Left lung (tissue), 14 donors: ENCODE data around the gene TXNL1. TPM values are rescaled to one million over a fixed set of nuclear protein-coding genes. Genes with fewer than 3 reads are reported as not detected.

Source experiments
- ATAC-seq: fragments of 200-7000 bp; cut with Tn5 transposase; one replicate; pipeline ENCODE4 v1.9.1; 2020; ENCODE audit warnings: moderate library complexity
- DNase-seq, 4 donors: peaks; one replicate each; pipeline ENCODE4 v3.0.0-alpha.2; 2013 to 2020
- H3K27ac ChIP-seq, 2 donors: fragments of 200-600 bp; sonication (generic) in 1 of 2; one replicate each; pipeline versions ENCODE4 v1.5.0 to v1.8.0; 2020 to 2021
- H3K27me3 ChIP-seq, 2 donors: fragments of 200-600 bp; sonication (generic) in 1 of 2; one replicate each; pipeline versions ENCODE4 v1.5.0 to v1.8.0; 2020 to 2021
- H3K36me3 ChIP-seq, 2 donors: fragments of 200-600 bp; sonication (generic) in 1 of 2; one replicate each; pipeline versions ENCODE4 v1.5.0 to v1.8.0; 2020 to 2021
- H3K4me1 ChIP-seq, 2 donors: fragments of 200-600 bp; one replicate each; pipeline ENCODE4 v1.8.0; 2021
- H3K4me3 ChIP-seq, 2 donors: fragments of 200-600 bp; sonication (generic) in 1 of 2; one replicate each; pipeline versions ENCODE4 v1.5.0 to v1.8.0; 2020 to 2021; ENCODE audit warnings: mild to moderate bottlenecking in 1 of 2
- H3K9me3 ChIP-seq, 2 donors: fragments of 200-600 bp; sonication (generic) in 1 of 2; one replicate each; pipeline versions ENCODE4 v1.5.0 to v1.8.0; 2020 to 2021
- intact Hi-C, 2 donors: fragments of 100-400 bp; cut with DNase I; formaldehyde crosslinking; loops; one replicate each; pipeline versions ENCODE4 v1.11.2 to v1.14.2; 2022
- long read RNA-seq, 12 donors: library from polyadenylated mRNA in 2 of 12; unstranded in 2 of 12; transcript quantifications; one replicate each; pipeline ENCODE4 v2.0.0 and lab custom pipeline, GENCODE V29; 2019 to 2026
- polyA plus RNA-seq, 6 donors: library from polyadenylated mRNA; unstranded; fragments of 120-200 nt; gene quantifications; one replicate each; pipeline ENCODE4 v1.2.1, GENCODE V29; 2013; ENCODE audit not compliant: insufficient read length in 6 of 6
- total RNA-seq, 2 donors: library from RNA; stranded (reverse); fragmentation: NEBNext Ultra II Directional; extraction: Animal tissue kit (Norgen Biotek cat#: 25700); gene quantifications; one replicate each; pipeline ENCODE4 v1.2.1, GENCODE V29; 2021
- TF ChIP-seq, protein P1 (sequence below), 2 donors: fragments of 200-600 bp; sonication (generic) in 1 of 2; IDR thresholded peaks; one replicate each; pipeline versions ENCODE4 v1.5.0 to v1.8.0; 2021; ENCODE audit warnings: antibody characterized with exemption in 2 of 2
- donor health status: DM: no; HTN: yes; CAD: no.
- donor health status: DM: no; HTN: no; CAD: no.

The TXNL1 gene
- total RNA-seq: 10 to 100 TPM; 54.3 to 62.0 TPM
- polyA plus RNA-seq: 100 to 1,000 TPM; 101 to 120 (median 108) TPM
- long read RNA-seq, donor 1, full-length matches to known transcripts: 62 of 129 reads
- long read RNA-seq, donor 1, partial matches to known transcripts: 67 of 129 reads
- long read RNA-seq, donor 1, other reads (novel, unspliced or antisense): 0 of 129 reads
- long read RNA-seq, donor 2, full-length matches to known transcripts: 42 of 121 reads
- long read RNA-seq, donor 2, partial matches to known transcripts: 74 of 121 reads
- long read RNA-seq, donor 2, other reads (novel, unspliced or antisense): 5 of 121 reads
- long read RNA-seq, donor 3, full-length matches to known transcripts: 48 of 73 reads
- long read RNA-seq, donor 3, partial matches to known transcripts: 25 of 73 reads
- long read RNA-seq, donor 3, other reads (novel, unspliced or antisense): 0 of 73 reads
- long read RNA-seq, donor 4, full-length matches to known transcripts: 56 of 65 reads
- long read RNA-seq, donor 4, partial matches to known transcripts: 4 of 65 reads
- long read RNA-seq, donor 4, other reads (novel, unspliced or antisense): 5 of 65 reads
- long read RNA-seq, donor 5, full-length matches to known transcripts: 34 of 43 reads
- long read RNA-seq, donor 5, partial matches to known transcripts: 9 of 43 reads
- long read RNA-seq, donor 5, other reads (novel, unspliced or antisense): 0 of 43 reads
- long read RNA-seq, donor 6, full-length matches to known transcripts: 48 of 63 reads
- long read RNA-seq, donor 6, partial matches to known transcripts: 15 of 63 reads
- long read RNA-seq, donor 6, other reads (novel, unspliced or antisense): 0 of 63 reads
- long read RNA-seq, donor 7, full-length matches to known transcripts: 24 of 30 reads
- long read RNA-seq, donor 7, partial matches to known transcripts: 6 of 30 reads
- long read RNA-seq, donor 7, other reads (novel, unspliced or antisense): 0 of 30 reads
- long read RNA-seq, donor 8, full-length matches to known transcripts: 44 of 50 reads
- long read RNA-seq, donor 8, partial matches to known transcripts: 6 of 50 reads
- long read RNA-seq, donor 8, other reads (novel, unspliced or antisense): 0 of 50 reads
- long read RNA-seq, donor 9: 0 reads
- long read RNA-seq, donor 10, full-length matches to known transcripts: 111 of 119 reads
- long read RNA-seq, donor 10, partial matches to known transcripts: 4 of 119 reads
- long read RNA-seq, donor 10, other reads (novel, unspliced or antisense): 4 of 119 reads
- long read RNA-seq, donor 11: 0 reads
- long read RNA-seq, donor 12, full-length matches to known transcripts: 37 of 45 reads
- long read RNA-seq, donor 12, partial matches to known transcripts: 8 of 45 reads
- long read RNA-seq, donor 12, other reads (novel, unspliced or antisense): 0 of 45 reads

GRCh38 chr18:56638232-56639103 lies at the start of gene TXNL1:
TXNL1 (minus strand) TSS chr18:56638592; CDS start chr18:56638440, 152 bp downstream.
- peak within 1 kb of the TSS; percentile 71 to 94 for H3K4me3 ChIP-seq
- DNase-seq: peak; percentile 99 to 100 (median 100)
- H3K4me1 ChIP-seq: peaks cover 12 to 38% of the 10 kb centered on the region in 2 donors
- H3K27ac ChIP-seq: peak within 1 kb of the TSS; percentile 94 to 98
- peaks cover 0 to 4% of the 10 kb centered on the region in 2 donors for H3K36me3 ChIP-seq
- ATAC-seq: peak; percentile 97
- intact Hi-C loops: no loop called here
- H3K9me3 ChIP-seq: no peaks in the 10 kb centered on the region
- no peaks in the 10 kb centered on the region for H3K27me3 ChIP-seq
- TF ChIP-seq, protein P1, sequence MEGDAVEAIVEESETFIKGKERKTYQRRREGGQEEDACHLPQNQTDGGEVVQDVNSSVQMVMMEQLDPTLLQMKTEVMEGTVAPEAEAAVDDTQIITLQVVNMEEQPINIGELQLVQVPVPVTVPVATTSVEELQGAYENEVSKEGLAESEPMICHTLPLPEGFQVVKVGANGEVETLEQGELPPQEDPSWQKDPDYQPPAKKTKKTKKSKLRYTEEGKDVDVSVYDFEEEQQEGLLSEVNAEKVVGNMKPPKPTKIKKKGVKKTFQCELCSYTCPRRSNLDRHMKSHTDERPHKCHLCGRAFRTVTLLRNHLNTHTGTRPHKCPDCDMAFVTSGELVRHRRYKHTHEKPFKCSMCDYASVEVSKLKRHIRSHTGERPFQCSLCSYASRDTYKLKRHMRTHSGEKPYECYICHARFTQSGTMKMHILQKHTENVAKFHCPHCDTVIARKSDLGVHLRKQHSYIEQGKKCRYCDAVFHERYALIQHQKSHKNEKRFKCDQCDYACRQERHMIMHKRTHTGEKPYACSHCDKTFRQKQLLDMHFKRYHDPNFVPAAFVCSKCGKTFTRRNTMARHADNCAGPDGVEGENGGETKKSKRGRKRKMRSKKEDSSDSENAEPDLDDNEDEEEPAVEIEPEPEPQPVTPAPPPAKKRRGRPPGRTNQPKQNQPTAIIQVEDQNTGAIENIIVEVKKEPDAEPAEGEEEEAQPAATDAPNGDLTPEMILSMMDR (IDR thresholded peaks at IDR 0.05): no peak

- H3K36me3 ChIP-seq: peaks cover 0 to 35% of the 10 kb centered on the region in 2 donors
- intact Hi-C loops: no loop called here
- no peak overlapping the region for H3K27ac ChIP-seq
- no peaks in the 10 kb centered on the region for H3K4me1 ChIP-seq
- DNase-seq (no peak), ATAC-seq (no peak)
- TF ChIP-seq, protein P1 (IDR thresholded peaks at IDR 0.05): no peak
- no peaks in the 10 kb centered on the region for H3K9me3 ChIP-seq
- no peak overlapping the region for H3K4me3 ChIP-seq
- H3K27me3 ChIP-seq: no peaks in the 10 kb centered on the region
Observed at GRCh38 chr18:56684277-56684676, 45.9 kb upstream of the TXNL1 start.

DNA sequence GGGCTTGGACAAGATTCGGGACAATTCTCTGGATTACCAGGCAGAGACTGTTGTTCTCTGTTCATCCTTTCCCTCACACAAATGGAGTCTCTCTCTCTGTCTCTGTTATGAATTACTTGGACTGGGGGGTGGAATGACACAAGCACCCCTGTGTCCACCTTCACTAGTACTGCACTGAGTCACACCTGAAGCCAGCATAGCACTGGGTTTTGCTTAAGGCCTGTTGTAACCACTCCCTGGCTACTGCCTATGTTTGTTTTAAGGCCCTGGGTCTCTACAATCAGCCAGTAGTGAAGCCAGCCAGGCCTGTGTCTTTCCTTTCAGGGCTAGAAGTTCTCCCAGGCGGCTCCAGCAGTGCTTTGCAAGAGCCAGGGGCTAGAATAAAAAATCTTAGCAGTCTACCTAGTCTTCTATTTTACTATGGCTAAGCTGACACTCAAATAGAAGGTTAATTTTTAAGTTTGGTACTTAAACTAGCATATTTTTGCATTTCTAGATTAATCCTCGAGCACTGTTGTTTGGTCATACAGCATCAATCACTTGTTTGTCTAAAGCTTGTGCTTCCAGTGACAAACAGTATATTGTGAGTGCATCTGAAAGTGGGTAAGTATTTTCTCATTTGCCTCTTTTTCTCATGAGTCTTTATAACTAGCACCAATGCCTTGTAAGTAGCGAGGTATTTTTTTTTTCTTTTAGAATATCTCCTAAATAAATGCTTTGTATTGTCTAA lies 40.6 kb upstream of the TXNL1 start:
- ATAC-seq (no peak), DNase-seq (no peak)
- intact Hi-C loops: no loop called here
- H3K9me3 ChIP-seq: no peaks in the 10 kb centered on the region
- TF ChIP-seq, protein P1 (IDR thresholded peaks at IDR 0.05): no peak
- H3K4me3 ChIP-seq: no peak overlapping the region
- no peaks in the 10 kb centered on the region for H3K27me3 ChIP-seq
- H3K4me1 ChIP-seq: no peaks in the 10 kb centered on the region
- no peak overlapping the region for H3K27ac ChIP-seq
- peaks cover 0 to 11% of the 10 kb centered on the region in 2 donors for H3K36me3 ChIP-seq

DNA sequence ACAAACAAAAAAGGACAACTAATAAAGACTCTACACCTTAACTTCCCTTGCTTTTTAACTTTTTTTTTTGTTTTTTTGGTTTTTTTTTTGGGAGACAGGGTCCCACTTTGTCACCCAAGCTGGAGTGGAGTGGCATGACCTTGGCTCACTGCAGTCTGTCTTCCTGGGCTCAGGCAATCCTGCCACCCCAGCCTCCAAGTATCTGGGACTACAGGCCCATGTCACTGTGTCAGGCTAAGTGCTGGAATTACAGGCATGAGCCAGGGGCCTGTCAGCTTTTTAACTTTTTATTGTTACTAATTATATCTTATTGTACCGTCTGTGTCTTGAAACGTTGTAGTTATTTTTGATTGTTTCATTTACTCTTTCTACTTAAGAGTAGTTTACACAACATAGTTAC lies 38.2 kb upstream of the TXNL1 start:
- ATAC-seq (no peak), DNase-seq (no peak)
- H3K36me3 ChIP-seq: peaks cover 0 to 14% of the 10 kb centered on the region in 2 donors
- H3K9me3 ChIP-seq: no peaks in the 10 kb centered on the region
- H3K4me3 ChIP-seq: no peak overlapping the region
- intact Hi-C loops: no loop called here
- H3K27ac ChIP-seq: no peak overlapping the region
- TF ChIP-seq, protein P1 (IDR thresholded peaks at IDR 0.05): no peak
- H3K4me1 ChIP-seq: no peaks in the 10 kb centered on the region
- no peaks in the 10 kb centered on the region for H3K27me3 ChIP-seq
